Brain microvascular endothelial cell (primary cell): Measurements from ENCODE around the gene CCR5.

Source experiments
- DNase-seq: peaks from one replicate; pipeline ENCODE4 v3.0.0-alpha.2; 2020
- H3K27ac ChIP-seq: fragments of 250-450 bp; sonication (Bioruptor Pico); 2 replicates; pipeline ENCODE4 v1.5.1; 2020; ENCODE audit warnings: mild to moderate bottlenecking, moderate library complexity
- H3K27me3 ChIP-seq: fragments of 250-450 bp; sonication (Bioruptor Pico); replicated peaks from 2 replicates; pipeline ENCODE4 v1.5.1; 2020; ENCODE audit warnings: mild to moderate bottlenecking
- H3K36me3 ChIP-seq: fragments of 250-450 bp; sonication (Bioruptor Pico); replicated peaks from 2 replicates; pipeline ENCODE4 v1.5.1; 2020; ENCODE audit warnings: mild to moderate bottlenecking
- H3K4me3 ChIP-seq: 2 replicates; pipeline ENCODE4 v1.5.1; 2011; ENCODE audit warnings: low read depth, mild to moderate bottlenecking, control low read depth, low read length, moderate library complexity
- in situ Hi-C: cut with HindIII; loops from 2 replicates; pipeline ENCODE4 v1.10.0; 2017; ENCODE audit warnings: low sequenced_read_pairs, low pct_ligation_motif_present
- TF ChIP-seq, protein P1 (sequence below): IDR thresholded peaks from 2 replicates; pipeline ENCODE4 v1.5.1; 2011; ENCODE audit warnings: low read depth, mild to moderate bottlenecking, moderate library complexity, low read length, control low read depth, inconsistent platforms; ENCODE audit errors: missing control alignments

CCR5 gene

DNA sequence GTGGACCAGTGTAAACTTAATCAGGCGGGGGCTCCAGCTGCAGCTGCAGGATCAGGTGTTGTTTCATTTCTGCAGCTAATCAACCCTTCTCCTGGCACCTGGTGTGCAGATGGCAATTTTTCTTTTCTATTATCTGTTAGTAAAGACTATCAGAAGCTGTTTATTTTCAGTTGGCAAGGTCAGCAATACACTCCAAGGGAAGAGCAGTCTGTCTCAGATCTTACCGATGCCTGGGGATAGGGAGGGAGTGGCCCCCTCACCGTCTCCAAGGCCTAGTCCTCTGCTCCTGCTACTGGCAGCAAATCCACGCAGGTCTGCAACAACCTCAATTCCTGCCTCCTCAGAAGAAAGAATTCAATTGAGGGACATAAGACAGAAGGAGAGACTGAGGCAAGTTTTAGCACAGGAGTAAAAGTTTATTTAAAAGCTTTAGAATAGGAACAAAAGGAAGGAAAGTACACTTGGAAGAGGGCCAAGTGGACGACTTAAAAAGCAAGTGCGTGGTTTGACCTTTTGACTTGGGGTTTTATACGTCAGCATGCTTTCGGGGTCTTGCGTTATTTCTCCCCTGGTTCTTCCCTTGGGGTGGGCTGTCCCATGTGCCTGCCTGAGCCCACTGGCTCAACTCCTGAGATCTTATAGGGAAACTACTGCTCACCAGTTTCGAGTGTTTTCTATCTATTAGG is 45.5 kb downstream of the CCR5 start:
- TF ChIP-seq, protein P1, sequence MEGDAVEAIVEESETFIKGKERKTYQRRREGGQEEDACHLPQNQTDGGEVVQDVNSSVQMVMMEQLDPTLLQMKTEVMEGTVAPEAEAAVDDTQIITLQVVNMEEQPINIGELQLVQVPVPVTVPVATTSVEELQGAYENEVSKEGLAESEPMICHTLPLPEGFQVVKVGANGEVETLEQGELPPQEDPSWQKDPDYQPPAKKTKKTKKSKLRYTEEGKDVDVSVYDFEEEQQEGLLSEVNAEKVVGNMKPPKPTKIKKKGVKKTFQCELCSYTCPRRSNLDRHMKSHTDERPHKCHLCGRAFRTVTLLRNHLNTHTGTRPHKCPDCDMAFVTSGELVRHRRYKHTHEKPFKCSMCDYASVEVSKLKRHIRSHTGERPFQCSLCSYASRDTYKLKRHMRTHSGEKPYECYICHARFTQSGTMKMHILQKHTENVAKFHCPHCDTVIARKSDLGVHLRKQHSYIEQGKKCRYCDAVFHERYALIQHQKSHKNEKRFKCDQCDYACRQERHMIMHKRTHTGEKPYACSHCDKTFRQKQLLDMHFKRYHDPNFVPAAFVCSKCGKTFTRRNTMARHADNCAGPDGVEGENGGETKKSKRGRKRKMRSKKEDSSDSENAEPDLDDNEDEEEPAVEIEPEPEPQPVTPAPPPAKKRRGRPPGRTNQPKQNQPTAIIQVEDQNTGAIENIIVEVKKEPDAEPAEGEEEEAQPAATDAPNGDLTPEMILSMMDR = no peak
- DNase-seq = no peak

DNA sequence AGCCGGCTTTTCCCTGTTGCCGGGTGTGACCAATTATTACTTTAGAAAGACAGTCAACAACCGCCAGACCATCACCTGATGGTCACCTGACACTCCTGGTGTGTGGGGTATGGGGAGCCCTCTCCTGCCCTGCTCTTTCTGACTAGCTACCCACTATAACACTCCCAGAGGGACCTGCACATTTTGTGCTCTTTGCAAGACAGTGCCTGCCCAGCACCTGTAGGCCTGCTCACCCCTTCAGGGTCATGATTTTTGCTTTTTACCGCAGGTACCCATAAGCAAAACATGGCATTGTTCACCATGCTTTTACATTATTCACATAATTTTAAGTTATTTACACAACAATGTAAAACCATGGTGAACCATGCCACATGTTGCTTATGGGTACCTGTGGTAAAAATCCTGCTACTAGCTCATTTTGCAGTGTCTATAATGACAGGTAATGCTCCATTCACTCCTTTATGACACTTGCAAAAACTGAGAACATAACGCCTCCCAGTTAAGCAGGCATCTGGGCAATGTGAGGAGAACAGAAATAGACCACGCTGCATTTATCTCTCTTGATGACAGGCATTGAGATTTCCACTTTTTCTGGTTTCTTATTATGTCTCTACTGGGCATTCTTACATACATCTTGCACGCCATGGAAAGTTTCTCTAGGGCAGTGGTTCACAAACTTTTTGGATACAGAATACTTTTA is 46.2 kb downstream of the CCR5 start:
- no peak overlapping the region for H3K27ac ChIP-seq
- TF ChIP-seq, protein P1 = no peak
- DNase-seq = no peak
- no peaks in the 10 kb centered on the region for H3K27me3 ChIP-seq
- no peak overlapping the region for H3K4me3 ChIP-seq
- H3K36me3 ChIP-seq = no peaks in the 10 kb centered on the region
- in situ Hi-C loops = no loop called here

More for the DNA sequence above, 45.5 kb downstream of the CCR5 start:
- no peak overlapping the region for H3K4me3 ChIP-seq
- no peak overlapping the region for H3K27ac ChIP-seq
- no peaks in the 10 kb centered on the region for H3K27me3 ChIP-seq
- no peaks in the 10 kb centered on the region for H3K36me3 ChIP-seq
- in situ Hi-C loops = no loop called here

DNA sequence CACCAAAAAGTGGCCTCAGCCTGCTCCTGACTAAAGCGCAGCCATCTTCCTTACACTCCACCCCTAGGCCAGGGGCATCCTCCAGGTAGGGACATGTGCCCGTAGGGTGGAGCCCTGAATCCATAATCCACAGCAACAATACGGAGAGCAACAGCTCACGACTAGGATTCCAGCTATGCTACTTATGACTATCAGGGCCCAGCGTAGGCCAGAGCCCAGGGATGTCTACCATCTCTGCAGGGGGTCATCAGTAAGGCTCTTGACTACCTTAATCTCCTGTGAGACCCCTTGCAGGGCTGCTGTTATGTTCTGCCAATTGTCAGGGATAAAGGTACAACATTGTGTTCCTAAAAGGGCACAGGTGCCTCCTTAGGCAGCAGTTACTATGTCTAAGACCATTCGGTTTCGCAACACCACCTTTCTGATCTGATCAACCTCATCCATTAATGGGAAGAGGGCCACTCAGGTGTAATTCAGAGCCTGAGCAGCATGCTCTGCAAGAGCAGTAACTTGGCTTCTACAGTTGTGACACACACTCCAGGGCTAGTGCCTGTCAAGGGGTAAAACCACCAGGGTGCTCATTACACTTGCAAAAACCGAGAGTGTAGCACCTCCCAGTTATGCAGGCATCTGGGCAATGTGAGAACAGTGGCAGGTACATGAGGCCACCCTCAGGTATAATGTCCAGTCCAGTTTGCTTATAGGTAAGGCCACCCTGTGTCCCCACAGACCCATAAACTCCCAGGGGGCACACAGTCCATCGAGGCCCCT is 47.3 kb downstream of the CCR5 start:
- no peaks in the 10 kb centered on the region for H3K36me3 ChIP-seq
- DNase-seq = no peak
- TF ChIP-seq, protein P1 = no peak
- no peak overlapping the region for H3K27ac ChIP-seq
- H3K27me3 ChIP-seq = no peaks in the 10 kb centered on the region
- no peak overlapping the region for H3K4me3 ChIP-seq
- in situ Hi-C loops = no loop called here

DNA sequence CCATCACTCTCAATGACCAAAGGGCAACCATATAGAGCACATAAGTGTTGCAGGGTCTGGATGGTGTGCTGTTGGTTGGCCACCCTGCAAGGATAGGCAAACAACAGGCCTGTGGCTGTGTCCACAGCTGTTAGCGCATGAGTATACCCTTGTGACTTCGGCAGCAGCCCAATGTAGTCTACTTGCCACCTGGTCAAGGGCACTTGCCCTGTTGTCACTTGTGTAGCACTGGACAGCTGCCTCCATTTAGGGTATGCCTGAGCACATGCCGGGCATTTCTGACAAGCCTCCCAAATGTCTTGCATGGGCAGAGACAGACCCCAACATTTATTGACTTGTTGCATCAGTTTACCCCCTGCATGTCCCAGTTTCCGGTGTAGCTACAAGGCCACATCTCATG is 49.1 kb downstream of the CCR5 start:
- no peaks in the 10 kb centered on the region for H3K27me3 ChIP-seq
- no peak overlapping the region for H3K27ac ChIP-seq
- no peak for DNase-seq
- H3K4me3 ChIP-seq = no peak overlapping the region
- H3K36me3 ChIP-seq = no peaks in the 10 kb centered on the region
- TF ChIP-seq, protein P1 = no peak
- in situ Hi-C loops = no loop called here

DNA sequence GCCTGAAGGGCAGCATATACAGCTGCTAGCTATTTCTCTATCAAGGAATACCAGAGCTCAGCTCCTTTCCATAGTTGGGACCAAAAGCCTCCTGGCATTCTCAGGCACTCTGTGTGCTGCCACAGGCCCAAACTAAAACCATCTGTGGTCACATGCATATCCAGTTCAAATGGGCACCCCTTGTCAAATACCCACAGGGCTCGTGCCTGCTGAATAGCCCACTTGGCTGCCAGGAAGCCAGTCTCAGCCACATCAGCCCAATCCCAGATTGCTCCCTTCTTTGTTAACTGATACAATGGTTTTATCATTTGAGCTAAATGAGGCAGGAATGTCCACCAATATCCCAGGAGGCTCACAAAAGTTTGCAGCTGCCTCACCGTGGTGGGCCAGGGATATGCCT is 50.2 kb downstream of the CCR5 start:
- DNase-seq = no peak
- no peaks in the 10 kb centered on the region for H3K36me3 ChIP-seq
- in situ Hi-C loops = no loop called here

More for the DNA sequence above, 50.2 kb downstream of the CCR5 start:
- Histone ChIP-seq H3K27ac (no peak overlapping the region), H3K4me3 (no peak overlapping the region), H3K27me3 (no peaks in the 10 kb centered on the region)
- TF ChIP-seq, protein P1 = no peak
